Hippocampal formation (tissue), 2 donors: ENCODE data around the gene EEF1AKMT3.
"Not testable (repeated sequence)": the region's sequence is repeated elsewhere in the genome, so short reads cannot be mapped to it uniquely, and the experiment has no call there.

Experiments
- DNase-seq, 2 donors: peaks; one replicate each; lab custom pipeline; 2025; lab: John Stamatoyannopoulos, UW

The EEF1AKMT3 gene

GRCh38 chr12:57765698-57766463 lies 6.5 kb upstream of the EEF1AKMT3 start:
- DNase-seq, result no peak

- no peak for DNase-seq
Measured at GRCh38 chr12:57766464-57767304, 5.7 kb upstream of the EEF1AKMT3 start, which contains the start of gene CYP27B1. CYP27B1 (minus strand) TSS chr12:57767078; CDS start chr12:57767041, 37 bp downstream.

- DNase-seq, result no peak
Measured at GRCh38 chr12:57767305-57767698, 5.1 kb upstream of the EEF1AKMT3 start.

GRCh38 chr12:57767876-57768275 lies 4.5 kb upstream of the EEF1AKMT3 start:
- DNase-seq, result no peak

- DNase-seq, result no peak
Measured at GRCh38 chr12:57769594-57769993, 2.8 kb upstream of the EEF1AKMT3 start.

- DNase-seq, result no peak
Measured at GRCh38 chr12:57770734-57771133, 1.7 kb upstream of the EEF1AKMT3 start.

GRCh38 chr12:57771236-57771872 lies 1.1 kb upstream of the EEF1AKMT3 start:
- peak in 1 of 2 donors; percentile 64 for DNase-seq

GRCh38 chr12:57771873-57772428 lies 463 bp upstream of the EEF1AKMT3 start, which contains the start of gene METTL1:
METTL1 (minus strand) TSS chr12:57772105; CDS start chr12:57772083, 22 bp downstream.
- peak; percentile 94 for DNase-seq

GRCh38 chr12:57774634-57775033 lies 2.2 kb downstream of the EEF1AKMT3 start:
- not testable (repeated sequence) for DNase-seq

- no peak for DNase-seq
Measured at GRCh38 chr12:57775044-57775443, 2.6 kb downstream of the EEF1AKMT3 start.

- no peak for DNase-seq
Measured at GRCh38 chr12:57775563-57776246, 3.3 kb downstream of the EEF1AKMT3 start.

- no peak for DNase-seq
Measured at GRCh38 chr12:57776247-57776587, 3.8 kb downstream of the EEF1AKMT3 start.

- DNase-seq, result no peak
Measured at GRCh38 chr12:57777367-57777766, 5.0 kb downstream of the EEF1AKMT3 start.

GRCh38 chr12:57777911-57778310 lies 5.5 kb downstream of the EEF1AKMT3 start:
- no peak for DNase-seq

- DNase-seq, result no peak
Measured at GRCh38 chr12:57779736-57780135, 7.3 kb downstream of the EEF1AKMT3 start.

GRCh38 chr12:57780284-57780897 lies 8.0 kb downstream of the EEF1AKMT3 start:
- no peak for DNase-seq

GRCh38 chr12:57781244-57781643 lies 8.8 kb downstream of the EEF1AKMT3 start:
- no peak for DNase-seq

GRCh38 chr12:57781801-57782200 lies 9.4 kb downstream of the EEF1AKMT3 start:
- DNase-seq, result no peak

GRCh38 chr12:57782243-57782607 lies 9.8 kb downstream of the EEF1AKMT3 start:
- no peak for DNase-seq

- peak; percentile 85 to 92 for DNase-seq
Measured at GRCh38 chr12:57782608-57783465, 10.4 kb downstream of the EEF1AKMT3 start, which contains the start of gene TSFM. TSFM (plus strand) TSS chr12:57782787; CDS start chr12:57782802, 15 bp downstream.
